Measurements from ENCODE around the gene SYT8.
"Not testable (repeated sequence)": the region's sequence is repeated elsewhere in the genome, so short reads cannot be mapped to it uniquely, and the experiment has no call there.

Gene SYT8

GRCh38 chr11:1805525-1805924, 29.3 kb upstream of the SYT8 start:
- no peak overlapping the region for H3K4me2 ChIP-seq (ENCODE audit: low read length)
- no peaks in the 10 kb centered on the region for H3K4me1 ChIP-seq (ENCODE audit: control insufficient read depth, insufficient read depth, low read length)
- H3K4me3 ChIP-seq (ENCODE audit: low read length) = no peak overlapping the region
- H3K36me3 ChIP-seq (ENCODE audit: insufficient read depth, low read length) = no peaks in the 10 kb centered on the region
- H3K9ac ChIP-seq (ENCODE audit: low read depth, low read length) = no peak overlapping the region
- peaks cover 31% of the 10 kb centered on the region for H3K27me3 ChIP-seq (ENCODE audit: control insufficient read depth, insufficient read depth, low read length)
- no peaks in the 10 kb centered on the region for H3K9me3 ChIP-seq (replicated peaks; ENCODE audit: low read length)

GRCh38 chr11:1807264-1807995, 27.4 kb upstream of the SYT8 start:
- H3K4me1 ChIP-seq (ENCODE audit: control insufficient read depth, insufficient read depth, low read length) = no peaks in the 10 kb centered on the region
- H3K4me2 ChIP-seq (ENCODE audit: low read length) = no peak overlapping the region
- H3K4me3 ChIP-seq (ENCODE audit: low read length) = no peak overlapping the region
- H3K9ac ChIP-seq (ENCODE audit: low read depth, low read length) = no peak overlapping the region
- peaks cover 30% of the 10 kb centered on the region for H3K27me3 ChIP-seq (ENCODE audit: control insufficient read depth, insufficient read depth, low read length)
- H3K9me3 ChIP-seq (replicated peaks; ENCODE audit: low read length) = peaks cover 4% of the 10 kb centered on the region
- no peaks in the 10 kb centered on the region for H3K36me3 ChIP-seq (ENCODE audit: insufficient read depth, low read length)

- H3K4me2 ChIP-seq (ENCODE audit: low read length) = no peak overlapping the region
- peaks cover 37% of the 10 kb centered on the region for H3K27me3 ChIP-seq (ENCODE audit: control insufficient read depth, insufficient read depth, low read length)
- peaks cover 4% of the 10 kb centered on the region for H3K9me3 ChIP-seq (replicated peaks; ENCODE audit: low read length)
- H3K4me3 ChIP-seq (ENCODE audit: low read length) = no peak overlapping the region
- H3K36me3 ChIP-seq (ENCODE audit: insufficient read depth, low read length) = no peaks in the 10 kb centered on the region
- H3K4me1 ChIP-seq (ENCODE audit: control insufficient read depth, insufficient read depth, low read length) = no peaks in the 10 kb centered on the region
- H3K9ac ChIP-seq (ENCODE audit: low read depth, low read length) = no peak overlapping the region
Measured at GRCh38 chr11:1810761-1811160, 24.0 kb upstream of the SYT8 start.

- H3K27me3 ChIP-seq (ENCODE audit: control insufficient read depth, insufficient read depth, low read length) = peaks cover 38% of the 10 kb centered on the region
- peaks cover 4% of the 10 kb centered on the region for H3K9me3 ChIP-seq (replicated peaks; ENCODE audit: low read length)
- H3K4me1 ChIP-seq (ENCODE audit: control insufficient read depth, insufficient read depth, low read length) = no peaks in the 10 kb centered on the region
- H3K4me3 ChIP-seq (ENCODE audit: low read length) = no peak overlapping the region
- no peak overlapping the region for H3K9ac ChIP-seq (ENCODE audit: low read depth, low read length)
- H3K36me3 ChIP-seq (ENCODE audit: insufficient read depth, low read length) = no peaks in the 10 kb centered on the region
- no peak overlapping the region for H3K4me2 ChIP-seq (ENCODE audit: low read length)
Measured at GRCh38 chr11:1812274-1812673, 22.5 kb upstream of the SYT8 start.

- Histone ChIP-seq H3K4me2 (ENCODE audit: low read length) (no peak overlapping the region), H3K9me3 (replicated peaks; ENCODE audit: low read length) (peaks cover 4% of the 10 kb centered on the region), H3K4me3 (ENCODE audit: low read length) (no peak overlapping the region), H3K9ac (ENCODE audit: low read depth, low read length) (no peak overlapping the region), H3K36me3 (ENCODE audit: insufficient read depth, low read length) (no peaks in the 10 kb centered on the region), H3K27me3 (ENCODE audit: control insufficient read depth, insufficient read depth, low read length) (peaks cover 40% of the 10 kb centered on the region), H3K4me1 (ENCODE audit: control insufficient read depth, insufficient read depth, low read length) (no peaks in the 10 kb centered on the region)
Measured at GRCh38 chr11:1812801-1813200, 22.0 kb upstream of the SYT8 start.

GRCh38 chr11:1813356-1813755, 21.4 kb upstream of the SYT8 start:
- not testable (repeated sequence) for H3K9me3 ChIP-seq (replicated peaks; ENCODE audit: low read length); H3K36me3 ChIP-seq (ENCODE audit: insufficient read depth, low read length); H3K4me1 ChIP-seq (ENCODE audit: control insufficient read depth, insufficient read depth, low read length); H3K4me3 ChIP-seq (ENCODE audit: low read length); H3K9ac ChIP-seq (ENCODE audit: low read depth, low read length); H3K4me2 ChIP-seq (ENCODE audit: low read length)
- H3K27me3 ChIP-seq (ENCODE audit: control insufficient read depth, insufficient read depth, low read length) = peaks cover 39% of the 10 kb centered on the region

GRCh38 chr11:1814691-1815090, 20.1 kb upstream of the SYT8 start:
- H3K27me3 ChIP-seq (ENCODE audit: control insufficient read depth, insufficient read depth, low read length) = peaks cover 34% of the 10 kb centered on the region
- H3K4me3 ChIP-seq (ENCODE audit: low read length) = no peak overlapping the region
- H3K9ac ChIP-seq (ENCODE audit: low read depth, low read length) = no peak overlapping the region
- H3K4me1 ChIP-seq (ENCODE audit: control insufficient read depth, insufficient read depth, low read length) = no peaks in the 10 kb centered on the region
- no peak overlapping the region for H3K4me2 ChIP-seq (ENCODE audit: low read length)
- no peaks in the 10 kb centered on the region for H3K36me3 ChIP-seq (ENCODE audit: insufficient read depth, low read length)
- peaks cover 4% of the 10 kb centered on the region for H3K9me3 ChIP-seq (replicated peaks; ENCODE audit: low read length)

- no peak overlapping the region for H3K4me3 ChIP-seq (ENCODE audit: low read length)
- H3K4me1 ChIP-seq (ENCODE audit: control insufficient read depth, insufficient read depth, low read length) = no peaks in the 10 kb centered on the region
- H3K27me3 ChIP-seq (ENCODE audit: control insufficient read depth, insufficient read depth, low read length) = peaks cover 34% of the 10 kb centered on the region
- no peak overlapping the region for H3K9ac ChIP-seq (ENCODE audit: low read depth, low read length)
- no peak overlapping the region for H3K4me2 ChIP-seq (ENCODE audit: low read length)
- H3K36me3 ChIP-seq (ENCODE audit: insufficient read depth, low read length) = no peaks in the 10 kb centered on the region
- H3K9me3 ChIP-seq (replicated peaks; ENCODE audit: low read length) = peaks cover 4% of the 10 kb centered on the region
Measured at GRCh38 chr11:1815311-1815710, 19.5 kb upstream of the SYT8 start.

GRCh38 chr11:1815751-1816150, 19.0 kb upstream of the SYT8 start:
- no peak overlapping the region for H3K9ac ChIP-seq (ENCODE audit: low read depth, low read length)
- no peak overlapping the region for H3K4me3 ChIP-seq (ENCODE audit: low read length)
- H3K27me3 ChIP-seq (ENCODE audit: control insufficient read depth, insufficient read depth, low read length) = peaks cover 31% of the 10 kb centered on the region
- no peak overlapping the region for H3K4me2 ChIP-seq (ENCODE audit: low read length)
- H3K36me3 ChIP-seq (ENCODE audit: insufficient read depth, low read length) = no peaks in the 10 kb centered on the region
- no peaks in the 10 kb centered on the region for H3K4me1 ChIP-seq (ENCODE audit: control insufficient read depth, insufficient read depth, low read length)
- H3K9me3 ChIP-seq (replicated peaks; ENCODE audit: low read length) = peaks cover 4% of the 10 kb centered on the region

- no peaks in the 10 kb centered on the region for H3K36me3 ChIP-seq (ENCODE audit: insufficient read depth, low read length)
- H3K27me3 ChIP-seq (ENCODE audit: control insufficient read depth, insufficient read depth, low read length) = peaks cover 30% of the 10 kb centered on the region
- H3K4me2 ChIP-seq (ENCODE audit: low read length) = no peak overlapping the region
- no peak overlapping the region for H3K4me3 ChIP-seq (ENCODE audit: low read length)
- H3K4me1 ChIP-seq (ENCODE audit: control insufficient read depth, insufficient read depth, low read length) = no peaks in the 10 kb centered on the region
- no peak overlapping the region for H3K9ac ChIP-seq (ENCODE audit: low read depth, low read length)
- peaks cover 4% of the 10 kb centered on the region for H3K9me3 ChIP-seq (replicated peaks; ENCODE audit: low read length)
Measured at GRCh38 chr11:1817000-1817399, 17.8 kb upstream of the SYT8 start.

GRCh38 chr11:1817511-1817910, 17.3 kb upstream of the SYT8 start:
- Histone ChIP-seq H3K9me3 (replicated peaks; ENCODE audit: low read length) (no peaks in the 10 kb centered on the region), H3K4me3 (ENCODE audit: low read length) (no peak overlapping the region), H3K36me3 (ENCODE audit: insufficient read depth, low read length) (no peaks in the 10 kb centered on the region), H3K9ac (ENCODE audit: low read depth, low read length) (no peak overlapping the region), H3K4me1 (ENCODE audit: control insufficient read depth, insufficient read depth, low read length) (no peaks in the 10 kb centered on the region), H3K4me2 (ENCODE audit: low read length) (no peak overlapping the region), H3K27me3 (ENCODE audit: control insufficient read depth, insufficient read depth, low read length) (peaks cover 26% of the 10 kb centered on the region)

- H3K9ac ChIP-seq (ENCODE audit: low read depth, low read length) = no peak overlapping the region
- H3K4me2 ChIP-seq (ENCODE audit: low read length) = no peak overlapping the region
- no peak overlapping the region for H3K4me3 ChIP-seq (ENCODE audit: low read length)
- H3K27me3 ChIP-seq (ENCODE audit: control insufficient read depth, insufficient read depth, low read length) = peaks cover 23% of the 10 kb centered on the region
- H3K36me3 ChIP-seq (ENCODE audit: insufficient read depth, low read length) = no peaks in the 10 kb centered on the region
- no peaks in the 10 kb centered on the region for H3K9me3 ChIP-seq (replicated peaks; ENCODE audit: low read length)
- H3K4me1 ChIP-seq (ENCODE audit: control insufficient read depth, insufficient read depth, low read length) = no peaks in the 10 kb centered on the region
Measured at GRCh38 chr11:1819074-1819473, 15.7 kb upstream of the SYT8 start.
